ENCODE measurements around the gene STX3. TPM values are rescaled to one million over a fixed set of nuclear protein-coding genes. Genes with fewer than 3 reads are reported as not detected.

The STX3 gene
- total RNA-seq: 11.9 TPM
- 14.2 TPM for polyA plus RNA-seq

DNA sequence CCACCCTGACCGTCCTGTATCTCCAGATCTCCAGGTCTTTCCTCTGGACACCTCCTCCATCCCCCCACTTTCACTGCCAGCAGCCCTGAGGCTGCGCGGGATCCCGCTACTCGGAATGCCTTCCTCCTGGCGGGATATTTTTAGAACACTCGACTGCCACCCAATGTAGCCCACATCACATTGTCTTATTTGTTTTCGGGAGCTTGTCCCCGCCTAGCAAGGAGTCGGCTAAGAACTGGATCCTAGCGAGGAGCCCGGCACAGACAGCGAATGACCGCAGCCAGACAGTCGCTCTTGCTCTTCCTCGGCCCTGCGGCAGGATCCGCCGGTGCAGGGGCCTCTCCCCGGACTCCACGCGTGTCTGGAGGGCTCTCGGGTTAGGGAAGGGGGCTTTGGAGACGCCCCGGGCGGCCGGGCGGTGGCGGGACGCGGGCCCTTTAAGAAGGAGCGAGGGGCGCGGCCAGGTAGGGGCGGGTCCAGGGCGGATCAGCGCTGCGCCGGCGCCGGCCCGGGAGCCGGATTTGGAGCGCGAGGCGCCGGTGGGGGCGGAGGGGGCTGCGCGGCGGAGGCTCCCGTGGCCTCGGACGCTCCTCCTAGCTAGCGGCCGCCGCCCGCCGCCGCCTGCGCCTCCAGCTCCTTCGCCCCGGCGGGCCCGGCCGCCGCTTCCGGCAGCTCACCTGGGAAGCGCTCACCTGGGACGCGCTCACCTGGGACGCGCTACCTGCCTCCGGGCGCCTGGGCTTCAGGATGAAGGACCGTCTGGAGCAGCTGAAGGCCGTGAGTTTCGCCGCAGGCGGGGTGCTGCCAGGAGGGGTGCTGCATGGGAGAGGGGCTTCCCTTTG is at the start of gene STX3:
Gene STX3 (plus strand): TSS at position 518 of the 842 bp plus-strand sequence. CDS start 230 bp downstream, at position 748.
- H3K4me1 ChIP-seq (ENCODE audit: insufficient read depth): no peaks in the 10 kb centered on the region
- H3K4me3 ChIP-seq (ENCODE audit: low read depth, low read length): peak within 1 kb of the TSS; percentile 86
- H3K36me3 ChIP-seq (ENCODE audit: insufficient read depth): no peaks in the 10 kb centered on the region
- H3K27ac ChIP-seq (ENCODE audit: low read depth): peak within 1 kb of the TSS; percentile 92
- under 1% methylated on average over 80 of the region's 80 CpGs for WGBS
- peak; percentile 18 for DNase-seq (ENCODE audit: extremely low spot score)

DNA sequence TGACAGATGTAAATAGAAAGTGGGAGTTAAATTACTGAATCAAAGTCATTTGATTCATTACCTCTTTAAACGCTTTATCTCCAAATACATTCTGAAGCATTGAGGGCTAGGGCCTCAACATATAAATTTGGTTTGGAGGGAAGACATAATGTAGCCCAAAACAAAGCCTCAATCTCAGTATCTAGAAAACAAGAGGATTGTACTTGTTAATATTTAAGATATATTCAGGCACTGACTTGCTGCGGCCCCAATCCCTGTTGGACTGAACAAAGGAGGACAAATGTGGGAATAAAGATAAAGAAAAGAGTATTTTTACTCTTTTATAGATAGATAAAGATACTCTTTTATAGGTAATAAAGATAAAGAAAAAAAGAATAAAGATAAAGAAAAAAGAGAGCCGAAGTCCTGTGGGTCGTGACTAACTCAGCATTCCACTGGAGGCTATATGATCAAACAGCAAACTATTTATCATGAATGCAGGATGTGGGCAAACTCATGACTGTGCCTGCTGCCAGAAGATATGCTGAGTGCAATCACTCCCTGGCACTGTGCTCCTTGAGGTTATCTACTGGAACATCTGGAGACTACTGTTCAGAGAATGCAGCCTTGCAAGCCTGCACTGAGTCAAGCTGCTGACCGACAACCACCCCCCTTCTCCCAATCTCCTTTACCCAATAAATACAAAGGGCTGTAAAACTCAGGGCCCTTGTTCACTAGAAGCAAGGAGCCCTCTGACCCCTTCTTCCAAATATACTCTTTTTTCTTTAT is 48.5 kb upstream of the STX3 start:
- Histone ChIP-seq H3K36me3 (ENCODE audit: insufficient read depth) (no peaks in the 10 kb centered on the region), H3K4me1 (ENCODE audit: insufficient read depth) (peaks cover 1% of the 10 kb centered on the region), H3K27ac (ENCODE audit: low read depth) (no peak overlapping the region), H3K4me3 (ENCODE audit: low read depth, low read length) (no peak overlapping the region)
- WGBS: 24% methylated on average over 5 of the region's 5 CpGs
- no peak for DNase-seq (ENCODE audit: extremely low spot score)

DNA sequence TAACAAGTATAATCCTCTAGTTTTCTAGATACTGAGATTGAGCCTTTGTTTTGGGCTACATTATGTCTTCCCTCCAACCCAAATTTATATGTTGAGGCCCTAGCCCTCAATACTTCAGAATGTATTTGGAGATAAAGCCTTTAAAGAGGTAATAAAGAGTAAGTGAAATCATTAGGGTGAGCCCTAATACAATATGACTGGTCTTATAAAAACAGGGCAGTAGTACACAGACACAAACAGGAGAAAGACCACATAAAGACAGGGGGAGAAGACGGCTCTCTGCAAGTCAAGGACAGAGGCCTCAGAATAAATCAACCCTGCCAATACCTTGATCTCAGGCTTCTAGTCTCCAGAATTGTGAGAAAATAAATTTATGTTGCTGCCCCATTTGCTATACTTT is 47.8 kb upstream of the STX3 start:
- Histone ChIP-seq H3K4me3 (ENCODE audit: low read depth, low read length) (no peak overlapping the region), H3K4me1 (ENCODE audit: insufficient read depth) (peaks cover 1% of the 10 kb centered on the region), H3K36me3 (ENCODE audit: insufficient read depth) (no peaks in the 10 kb centered on the region), H3K27ac (ENCODE audit: low read depth) (no peak overlapping the region)
- 46% methylated on average over 1 of the region's 1 CpG for WGBS
- no peak for DNase-seq (ENCODE audit: extremely low spot score)

DNA sequence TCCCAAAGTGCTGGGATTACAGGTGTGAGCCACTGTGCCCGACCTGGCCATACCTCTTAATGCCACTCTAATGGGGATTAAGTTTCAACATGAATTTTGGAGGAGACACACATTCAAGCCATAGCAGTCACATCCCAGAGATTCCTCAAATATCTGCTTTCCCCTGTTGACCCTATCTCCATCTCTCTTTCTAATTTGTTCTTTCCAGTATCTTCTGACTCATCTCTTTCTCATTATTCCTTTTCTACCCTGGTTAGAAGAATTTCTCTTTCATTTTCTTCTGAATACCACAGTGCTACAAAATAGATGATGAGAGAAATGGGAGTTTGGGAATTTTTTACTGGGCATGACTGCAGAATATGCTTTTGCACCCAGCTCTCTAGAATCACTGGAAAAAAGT is 46.6 kb upstream of the STX3 start:
- 68% methylated on average over 1 of the region's 1 CpG for WGBS
- Histone ChIP-seq H3K27ac (ENCODE audit: low read depth) (no peak overlapping the region), H3K4me3 (ENCODE audit: low read depth, low read length) (no peak overlapping the region), H3K4me1 (ENCODE audit: insufficient read depth) (peaks cover 1% of the 10 kb centered on the region), H3K36me3 (ENCODE audit: insufficient read depth) (no peaks in the 10 kb centered on the region)
- no peak for DNase-seq (ENCODE audit: extremely low spot score)

DNA sequence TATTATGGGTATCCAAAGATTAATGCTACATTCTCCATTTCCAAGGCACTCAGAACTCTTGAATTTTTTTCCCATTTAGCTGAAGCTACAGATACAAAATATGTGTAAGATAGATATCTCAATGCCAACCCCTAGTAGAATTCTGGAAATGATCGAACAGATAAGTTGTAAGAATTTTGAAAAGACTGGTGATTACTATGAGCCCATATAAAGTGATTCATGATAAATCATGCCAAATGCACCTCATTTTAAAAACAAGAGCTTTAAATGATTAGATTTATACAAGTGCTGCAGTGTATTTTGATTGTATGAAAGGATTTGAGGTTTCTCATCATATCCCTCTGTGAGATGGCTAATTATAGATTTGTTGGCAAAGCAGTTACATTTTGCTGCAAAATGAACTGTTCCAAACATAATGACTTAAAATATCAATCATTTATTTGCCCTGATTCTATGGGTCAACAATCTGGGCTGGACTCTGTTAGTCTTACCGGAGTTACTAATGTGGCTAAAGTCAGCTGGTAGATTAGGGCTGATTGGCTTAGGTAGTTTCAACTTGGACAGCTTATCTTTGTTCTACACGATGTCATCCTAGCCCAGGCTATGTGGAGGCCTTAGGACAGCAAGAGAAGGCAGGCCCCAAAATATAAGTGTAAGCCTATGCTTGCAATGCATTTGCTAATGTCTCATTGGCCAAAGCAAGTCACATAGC is 44.9 kb upstream of the STX3 start:
- peaks cover 1% of the 10 kb centered on the region for H3K4me1 ChIP-seq (ENCODE audit: insufficient read depth)
- 63% methylated on average over 3 of the region's 3 CpGs for WGBS
- H3K4me3 ChIP-seq (ENCODE audit: low read depth, low read length): no peak overlapping the region
- DNase-seq (ENCODE audit: extremely low spot score): no peak
- H3K27ac ChIP-seq (ENCODE audit: low read depth): no peak overlapping the region
- H3K36me3 ChIP-seq (ENCODE audit: insufficient read depth): no peaks in the 10 kb centered on the region

DNA sequence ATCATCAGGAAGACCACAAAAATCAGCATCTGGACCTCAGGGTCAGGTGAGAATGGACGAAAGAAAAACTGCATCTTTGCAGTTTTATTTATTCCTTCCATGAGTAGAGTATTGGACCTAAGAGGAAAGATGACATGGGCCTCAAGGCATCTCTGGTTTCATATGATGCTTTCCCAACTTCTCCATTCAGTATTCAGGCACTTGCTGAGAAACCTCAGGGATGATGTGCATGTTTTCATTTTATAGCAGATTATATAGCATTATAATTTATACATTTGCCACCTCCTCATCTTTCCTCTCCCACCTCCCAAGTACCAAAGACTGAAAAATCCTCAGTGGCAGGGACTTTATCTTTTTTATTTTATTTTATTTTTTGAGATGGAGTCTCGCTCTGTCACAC is 41.4 kb upstream of the STX3 start, which contains the start of gene OR10V1:
Gene OR10V1 (minus strand): TSS at position 101 of the 400 bp plus-strand sequence. CDS start 0 bp downstream, at position 101.
- Histone ChIP-seq H3K4me1 (ENCODE audit: insufficient read depth) (no peaks in the 10 kb centered on the region), H3K27ac (ENCODE audit: low read depth) (no peak within 1 kb of the TSS), H3K36me3 (ENCODE audit: insufficient read depth) (no peaks in the 10 kb centered on the region), H3K4me3 (ENCODE audit: low read depth, low read length) (no peak within 1 kb of the TSS)
- WGBS: 91% methylated on average over 2 of the region's 2 CpGs
- no peak for DNase-seq (ENCODE audit: extremely low spot score)

DNA sequence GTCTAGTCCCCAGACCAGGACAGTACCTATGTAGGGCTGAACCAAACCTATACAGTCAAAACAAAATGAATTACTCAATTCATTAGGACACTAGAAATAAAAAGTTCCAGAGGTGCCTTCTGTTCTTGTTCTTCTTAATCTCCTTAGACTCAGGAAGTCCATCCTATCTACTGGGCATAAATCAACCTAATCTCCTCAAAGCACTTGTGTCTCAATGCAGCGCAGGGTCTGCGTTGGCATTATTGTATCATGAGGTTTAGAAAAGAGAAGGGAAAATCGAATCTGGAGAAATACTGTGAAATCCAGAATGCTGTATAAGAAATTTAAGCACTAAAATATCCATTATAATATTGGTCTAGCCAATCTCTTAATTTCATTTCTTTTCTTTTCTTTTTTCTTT is 39.1 kb upstream of the STX3 start:
- Histone ChIP-seq H3K36me3 (ENCODE audit: insufficient read depth) (no peaks in the 10 kb centered on the region), H3K4me1 (ENCODE audit: insufficient read depth) (no peaks in the 10 kb centered on the region), H3K27ac (ENCODE audit: low read depth) (no peak overlapping the region), H3K4me3 (ENCODE audit: low read depth, low read length) (no peak overlapping the region)
- no peak for DNase-seq (ENCODE audit: extremely low spot score)
- WGBS: 27% methylated on average over 3 of the region's 3 CpGs

DNA sequence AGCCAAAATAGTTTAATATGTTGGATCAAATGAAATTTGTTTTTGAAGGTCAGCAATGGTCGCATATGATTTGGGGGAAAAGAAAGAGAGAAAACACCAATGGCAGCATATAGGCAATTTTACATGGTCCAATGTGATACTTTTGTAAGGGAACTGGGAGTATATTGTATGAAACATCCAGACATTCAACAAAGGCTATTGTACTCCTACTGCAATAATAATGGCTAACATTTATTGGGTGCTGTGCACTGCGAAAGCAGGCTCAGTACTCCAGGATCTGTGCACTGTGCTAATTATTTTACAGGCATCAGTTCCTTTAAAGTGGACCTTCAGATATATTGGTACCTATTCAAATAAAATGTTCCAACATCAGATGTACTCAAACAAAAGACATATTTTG is 35.6 kb upstream of the STX3 start:
- H3K4me1 ChIP-seq (ENCODE audit: insufficient read depth): no peaks in the 10 kb centered on the region
- H3K27ac ChIP-seq (ENCODE audit: low read depth): no peak overlapping the region
- WGBS: 70% methylated on average over 2 of the region's 2 CpGs
- no peak for DNase-seq (ENCODE audit: extremely low spot score)
- H3K36me3 ChIP-seq (ENCODE audit: insufficient read depth): no peaks in the 10 kb centered on the region
- H3K4me3 ChIP-seq (ENCODE audit: low read depth, low read length): no peak overlapping the region

DNA sequence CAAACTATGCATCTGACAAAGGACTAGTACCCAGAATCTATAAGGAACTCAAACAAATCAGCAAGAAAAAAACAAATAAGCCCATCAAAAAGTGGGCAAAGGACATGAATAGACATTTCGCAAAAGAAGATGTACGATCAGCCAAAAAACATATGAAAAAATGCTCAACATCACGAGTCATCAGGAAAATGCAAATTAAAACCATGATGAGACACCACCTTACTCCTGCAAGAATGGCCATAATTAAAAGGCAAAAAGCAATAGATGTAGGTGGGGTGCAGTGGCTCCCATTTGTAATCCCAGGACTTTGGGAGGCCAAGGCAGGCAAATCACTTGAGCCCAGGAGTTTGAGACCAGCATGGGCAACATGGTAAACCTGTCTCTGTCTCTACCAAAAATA is 31.1 kb upstream of the STX3 start:
- H3K27ac ChIP-seq (ENCODE audit: low read depth): no peak overlapping the region
- 75% methylated on average over 3 of the region's 3 CpGs for WGBS
- no peaks in the 10 kb centered on the region for H3K36me3 ChIP-seq (ENCODE audit: insufficient read depth)
- no peak for DNase-seq (ENCODE audit: extremely low spot score)
- no peak overlapping the region for H3K4me3 ChIP-seq (ENCODE audit: low read depth, low read length)
- no peaks in the 10 kb centered on the region for H3K4me1 ChIP-seq (ENCODE audit: insufficient read depth)

DNA sequence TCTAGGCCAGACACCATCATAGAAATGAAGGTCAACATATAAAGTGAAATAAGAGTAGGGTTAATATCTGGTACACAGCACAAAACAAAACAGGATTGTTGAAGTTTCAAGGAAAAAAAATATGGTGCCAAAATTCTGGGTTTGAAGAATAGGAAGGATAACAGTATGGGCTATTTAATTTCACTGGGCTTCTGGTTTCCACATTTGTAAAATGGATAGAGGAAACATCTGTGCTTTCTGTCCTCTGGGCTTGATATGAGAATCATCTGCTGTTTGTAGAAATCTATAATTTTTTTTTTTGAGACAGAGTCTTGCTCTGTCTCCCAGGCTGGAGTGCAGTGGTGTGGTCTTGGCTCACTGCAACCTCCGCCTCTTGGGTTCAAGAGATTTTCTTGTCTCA is 27.8 kb upstream of the STX3 start:
- Histone ChIP-seq H3K36me3 (ENCODE audit: insufficient read depth) (no peaks in the 10 kb centered on the region), H3K27ac (ENCODE audit: low read depth) (no peak overlapping the region), H3K4me3 (ENCODE audit: low read depth, low read length) (no peak overlapping the region), H3K4me1 (ENCODE audit: insufficient read depth) (no peaks in the 10 kb centered on the region)
- WGBS: 93% methylated on average over 1 of the region's 1 CpG
- no peak for DNase-seq (ENCODE audit: extremely low spot score)

DNA sequence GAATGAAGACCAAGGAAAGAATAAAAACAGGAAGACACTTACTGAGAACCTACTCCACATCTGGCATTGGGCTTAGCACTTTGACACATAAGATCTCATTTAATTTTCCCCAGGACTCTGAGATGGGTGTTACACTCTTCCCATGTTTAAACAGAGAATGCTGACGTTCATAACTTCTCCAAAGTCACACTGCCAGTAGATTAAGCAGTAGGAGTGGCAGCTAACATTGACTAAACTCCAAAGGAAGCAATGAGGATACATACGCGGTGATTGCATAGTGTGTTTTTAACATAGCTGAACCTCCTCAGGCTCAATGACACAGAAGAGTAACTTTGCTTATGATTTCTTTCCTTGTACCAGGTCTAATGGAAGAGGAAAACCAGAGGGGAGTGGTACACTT is 27.0 kb upstream of the STX3 start:
- WGBS: 75% methylated on average over 3 of the region's 3 CpGs
- no peaks in the 10 kb centered on the region for H3K36me3 ChIP-seq (ENCODE audit: insufficient read depth)
- H3K4me3 ChIP-seq (ENCODE audit: low read depth, low read length): no peak overlapping the region
- H3K4me1 ChIP-seq (ENCODE audit: insufficient read depth): no peaks in the 10 kb centered on the region
- DNase-seq (ENCODE audit: extremely low spot score): no peak
- H3K27ac ChIP-seq (ENCODE audit: low read depth): no peak overlapping the region

DNA sequence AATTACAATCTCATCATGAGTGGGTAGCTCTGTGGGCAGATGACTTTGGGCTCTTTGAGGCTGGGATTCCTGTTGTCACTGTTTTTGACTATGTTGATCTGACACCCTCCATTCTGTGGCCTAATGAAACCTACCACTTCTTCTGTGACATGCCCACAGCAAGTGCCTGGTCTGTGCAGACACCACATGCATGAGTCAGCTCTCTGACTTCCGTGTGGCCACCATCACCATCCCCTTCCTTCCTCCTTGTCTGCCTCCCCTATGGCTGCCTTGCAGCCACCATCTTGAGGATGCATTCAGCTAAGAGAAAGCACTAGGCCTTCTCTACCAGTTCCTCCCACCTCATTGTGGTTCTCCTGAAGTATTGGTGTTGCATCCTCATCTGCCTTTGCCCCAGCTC is 26.3 kb upstream of the STX3 start:
- H3K4me3 ChIP-seq (ENCODE audit: low read depth, low read length): no peak overlapping the region
- no peak overlapping the region for H3K27ac ChIP-seq (ENCODE audit: low read depth)
- no peak for DNase-seq (ENCODE audit: extremely low spot score)
- H3K4me1 ChIP-seq (ENCODE audit: insufficient read depth): no peaks in the 10 kb centered on the region
- WGBS: 38% methylated on average over 1 of the region's 1 CpG
- H3K36me3 ChIP-seq (ENCODE audit: insufficient read depth): no peaks in the 10 kb centered on the region

DNA sequence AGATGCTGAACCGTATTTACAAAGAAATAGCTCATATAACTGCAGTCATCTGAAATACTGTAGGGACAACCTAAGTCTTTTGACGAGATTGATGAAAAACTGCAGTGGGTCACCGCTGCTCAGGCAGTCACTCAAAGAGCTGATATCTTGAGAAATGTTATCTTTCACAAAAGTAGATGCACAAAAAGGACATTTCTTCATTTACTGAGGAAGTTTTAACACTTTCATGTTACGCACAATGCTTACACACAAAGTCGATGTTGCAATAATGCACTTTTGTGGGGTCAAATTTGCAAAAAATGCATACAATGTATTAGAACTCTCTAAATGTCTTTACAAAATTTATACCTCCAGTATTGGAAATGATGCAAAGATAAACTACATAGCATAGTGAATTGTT is 25.3 kb upstream of the STX3 start:
- H3K36me3 ChIP-seq (ENCODE audit: insufficient read depth): no peaks in the 10 kb centered on the region
- WGBS: 82% methylated on average over 5 of the region's 5 CpGs
- DNase-seq (ENCODE audit: extremely low spot score): no peak

More for the DNA sequence above, 25.3 kb upstream of the STX3 start:
- Histone ChIP-seq H3K27ac (ENCODE audit: low read depth) (no peak overlapping the region), H3K4me1 (ENCODE audit: insufficient read depth) (no peaks in the 10 kb centered on the region), H3K4me3 (ENCODE audit: low read depth, low read length) (no peak overlapping the region)

Data from urinary bladder (tissue), 4 donors.